Naive B cell (primary cell): ENCODE data around the gene SULT1A3. TPM values are rescaled to one million over a fixed set of nuclear protein-coding genes. Genes with fewer than 3 reads are reported as not detected.
"Not testable (repeated sequence)": the region's sequence is repeated elsewhere in the genome, so short reads cannot be mapped to it uniquely, and the experiment has no call there.

Experiments
- ATAC-seq, 2 donors: fragments of 150-1000 bp; cut with Tn5 transposase; 2 replicates each; pipeline ENCODE4 v1.10.0; 2021; ENCODE audit warnings: low read depth in 2 of 2, mild to moderate bottlenecking in 2 of 2, moderate library complexity in 2 of 2
- DNase-seq: peaks from one replicate; pipeline ENCODE4 v3.0.0; 2022
- H3K27ac Mint-ChIP-seq, 6 donors: one replicate each; pipeline ENCODE4 v1.8.0; 2020 to 2022; ENCODE audit warnings: mild to moderate bottlenecking in 6 of 6, mixed read lengths in 6 of 6, moderate library complexity in 5 of 6, inconsistent platforms in 2 of 6
- H3K27me3 Mint-ChIP-seq, 3 donors: one replicate each; pipeline ENCODE4 v1.8.0; 2021 to 2022; ENCODE audit warnings: mixed read lengths in 3 of 3, mild to moderate bottlenecking in 1 of 3
- H3K36me3 Mint-ChIP-seq, 2 donors: one replicate each; pipeline ENCODE4 v1.8.0; 2020 to 2022; ENCODE audit warnings: mixed read lengths in 2 of 2, inconsistent platforms in 1 of 2, mild to moderate bottlenecking in 1 of 2
- H3K4me1 Mint-ChIP-seq, 3 donors: one replicate each; pipeline ENCODE4 v1.8.0; 2020 to 2022; ENCODE audit warnings: mixed read lengths in 3 of 3, inconsistent platforms in 1 of 3, mild to moderate bottlenecking in 1 of 3, moderate library complexity in 1 of 3
- H3K4me3 Mint-ChIP-seq, 8 donors: one replicate each; pipeline ENCODE4 v1.8.0; 2020 to 2022; ENCODE audit warnings: mild to moderate bottlenecking in 8 of 8, mixed read lengths in 8 of 8, moderate library complexity in 8 of 8, inconsistent platforms in 2 of 8
- H3K9me3 Mint-ChIP-seq, 7 donors: one replicate each; pipeline ENCODE4 v1.8.0; 2020 to 2022; ENCODE audit warnings: mixed read lengths in 7 of 7, mild to moderate bottlenecking in 5 of 7, inconsistent platforms in 2 of 7, moderate library complexity in 1 of 7
- polyA plus RNA-seq, 6 donors: library from polyadenylated mRNA; unstranded; fragments of 300-500 nt; fragmentation: Illumina TruSeq; gene quantifications; one replicate each; pipeline ENCODE4 v1.2.3, GENCODE V29; 2021; ENCODE audit warnings: low read depth in 6 of 6

SULT1A3 gene
- polyA plus RNA-seq, 6 donors from 2014 or later, result 0.69 to 6.5 (median 2.5) TPM; not detected in 2

DNA sequence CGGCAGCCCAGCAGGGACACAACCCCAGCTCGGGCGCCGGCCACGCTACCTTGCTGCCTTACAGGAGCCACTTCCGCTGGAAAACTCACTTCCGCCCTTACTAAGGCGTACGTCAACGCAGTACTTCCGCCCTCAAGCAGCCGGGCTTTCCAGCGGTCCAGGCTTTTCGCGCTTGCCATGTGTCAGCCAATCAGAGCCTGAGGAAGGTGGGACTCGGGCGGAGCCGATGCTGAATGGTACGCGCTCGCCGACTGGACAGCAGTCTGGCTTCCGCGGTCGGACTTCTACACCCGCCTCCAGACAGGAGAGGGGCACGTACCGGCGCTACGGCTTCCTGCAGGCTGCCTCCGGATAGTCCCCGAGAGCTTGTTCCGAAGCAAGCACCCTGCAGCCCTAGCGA, 5.4 kb upstream of the SULT1A3 start, which contains the start of the genes BOLA2B and SLX1A:
Gene BOLA2B (minus strand): TSS at position 52 of the 400 bp plus-strand sequence. CDS start 71 bp downstream, outside the sequence.
Gene SLX1A (plus strand): TSS at position 261 of the 400 bp plus-strand sequence. CDS start 210 bp downstream, outside the sequence.
- H3K27ac Mint-ChIP-seq, H3K4me3 Mint-ChIP-seq, H3K36me3 Mint-ChIP-seq, H3K9me3 Mint-ChIP-seq, DNase-seq, H3K4me1 Mint-ChIP-seq, H3K27me3 Mint-ChIP-seq: not testable (repeated sequence)
- ATAC-seq, result peak; percentile 86 to 87

DNA sequence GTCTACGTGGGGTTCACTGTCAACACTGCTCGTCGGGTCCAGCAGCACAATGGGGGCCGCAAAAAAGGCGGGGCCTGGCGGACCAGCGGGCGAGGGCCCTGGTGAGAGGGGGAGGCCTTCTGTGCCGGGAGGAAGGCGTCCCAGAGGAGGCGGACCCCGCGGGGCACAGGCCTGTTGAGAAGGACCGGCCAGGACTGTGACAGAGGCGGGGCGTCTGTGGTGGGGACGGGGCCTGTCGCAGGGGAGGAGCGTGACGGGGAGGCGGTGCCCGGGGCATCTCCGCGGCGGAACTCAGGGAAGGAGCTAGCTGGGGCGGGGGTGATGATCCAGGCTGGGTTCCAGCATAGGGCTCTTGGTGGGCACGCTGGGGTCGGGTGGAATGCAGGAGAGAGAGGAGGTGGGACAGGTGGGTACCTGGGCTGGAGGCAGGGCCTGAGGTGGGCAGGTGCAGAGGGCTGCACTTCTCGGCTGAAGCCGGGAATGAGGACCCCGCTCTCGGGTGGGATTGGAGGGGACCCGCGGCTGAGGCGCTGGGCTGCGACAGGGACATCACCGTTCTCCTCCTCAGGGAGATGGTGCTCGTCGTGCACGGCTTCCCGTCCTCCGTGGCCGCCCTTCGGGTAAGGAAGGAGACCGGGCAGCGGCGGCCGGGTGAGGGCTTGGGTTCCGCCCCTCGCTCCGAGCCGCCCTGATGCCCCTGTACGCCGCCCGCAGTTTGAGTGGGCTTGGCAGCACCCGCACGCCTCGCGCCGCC, 4.7 kb upstream of the SULT1A3 start:
- not testable (repeated sequence) for H3K4me1 Mint-ChIP-seq, H3K27me3 Mint-ChIP-seq, H3K9me3 Mint-ChIP-seq, H3K27ac Mint-ChIP-seq, H3K36me3 Mint-ChIP-seq, H3K4me3 Mint-ChIP-seq
- peak; percentile 9 for DNase-seq
- ATAC-seq, result peak; percentile 65 to 66

DNA sequence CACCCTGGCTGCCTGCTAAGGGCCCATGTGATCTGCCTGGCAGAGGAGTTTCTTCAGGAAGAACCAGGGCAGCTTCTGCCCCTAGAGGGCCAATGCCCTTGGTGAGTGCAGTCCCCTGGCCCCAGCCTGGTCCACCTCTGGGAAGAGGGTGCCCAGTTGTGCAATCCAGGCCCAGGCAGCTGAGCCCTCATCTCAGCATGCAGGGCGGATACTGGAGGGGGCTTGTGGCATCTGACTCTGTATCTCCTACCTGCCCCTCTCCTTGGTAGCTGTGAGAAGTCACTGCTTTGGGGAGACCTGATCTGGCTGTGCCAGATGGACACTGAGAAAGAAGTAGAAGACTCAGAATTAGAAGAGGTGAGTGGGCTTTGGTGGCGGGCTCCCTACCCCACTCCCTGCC, 2.1 kb upstream of the SULT1A3 start:
- not testable (repeated sequence) for H3K9me3 Mint-ChIP-seq, H3K4me1 Mint-ChIP-seq, H3K27me3 Mint-ChIP-seq, H3K36me3 Mint-ChIP-seq, H3K27ac Mint-ChIP-seq, DNase-seq, ATAC-seq, H3K4me3 Mint-ChIP-seq

DNA sequence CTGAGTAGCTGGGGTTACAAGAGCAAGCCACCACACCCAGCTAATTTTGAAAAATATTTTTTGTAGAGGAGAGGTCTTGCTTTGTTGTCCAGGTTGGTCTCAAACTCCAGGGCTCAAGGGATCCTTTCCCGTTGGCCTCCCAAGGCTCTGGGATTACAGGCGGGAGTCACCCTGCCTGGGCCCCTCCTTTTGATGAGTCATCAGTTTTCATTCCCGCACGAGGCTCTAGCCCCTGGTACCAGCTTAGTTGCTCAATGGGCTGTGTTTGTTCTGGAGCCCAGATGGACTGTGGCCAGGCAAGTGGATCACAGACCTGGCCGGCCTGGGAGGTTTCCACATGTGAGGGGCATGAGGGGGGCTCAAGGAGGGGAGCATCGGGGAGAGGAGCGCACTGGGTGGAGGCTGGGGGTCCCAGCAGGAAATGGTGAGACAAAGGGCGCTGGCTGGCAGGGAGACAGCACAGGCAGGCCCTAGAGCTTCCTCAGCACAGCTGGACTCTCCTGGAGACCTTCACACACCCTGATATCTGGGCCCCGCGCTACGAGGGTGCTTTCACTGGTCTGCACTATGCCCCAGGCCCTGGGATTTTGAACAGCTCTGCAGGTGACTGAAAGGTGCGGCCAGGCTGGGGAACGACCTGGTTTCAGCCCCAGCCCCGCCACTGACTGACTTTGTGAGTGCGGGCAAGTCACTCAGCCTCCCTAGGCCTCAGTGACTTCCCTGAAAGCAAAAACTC, 721 bp downstream of the SULT1A3 start:
- not testable (repeated sequence) for DNase-seq, H3K36me3 Mint-ChIP-seq, H3K4me1 Mint-ChIP-seq, H3K27ac Mint-ChIP-seq, H3K4me3 Mint-ChIP-seq, H3K9me3 Mint-ChIP-seq, ATAC-seq, H3K27me3 Mint-ChIP-seq

DNA sequence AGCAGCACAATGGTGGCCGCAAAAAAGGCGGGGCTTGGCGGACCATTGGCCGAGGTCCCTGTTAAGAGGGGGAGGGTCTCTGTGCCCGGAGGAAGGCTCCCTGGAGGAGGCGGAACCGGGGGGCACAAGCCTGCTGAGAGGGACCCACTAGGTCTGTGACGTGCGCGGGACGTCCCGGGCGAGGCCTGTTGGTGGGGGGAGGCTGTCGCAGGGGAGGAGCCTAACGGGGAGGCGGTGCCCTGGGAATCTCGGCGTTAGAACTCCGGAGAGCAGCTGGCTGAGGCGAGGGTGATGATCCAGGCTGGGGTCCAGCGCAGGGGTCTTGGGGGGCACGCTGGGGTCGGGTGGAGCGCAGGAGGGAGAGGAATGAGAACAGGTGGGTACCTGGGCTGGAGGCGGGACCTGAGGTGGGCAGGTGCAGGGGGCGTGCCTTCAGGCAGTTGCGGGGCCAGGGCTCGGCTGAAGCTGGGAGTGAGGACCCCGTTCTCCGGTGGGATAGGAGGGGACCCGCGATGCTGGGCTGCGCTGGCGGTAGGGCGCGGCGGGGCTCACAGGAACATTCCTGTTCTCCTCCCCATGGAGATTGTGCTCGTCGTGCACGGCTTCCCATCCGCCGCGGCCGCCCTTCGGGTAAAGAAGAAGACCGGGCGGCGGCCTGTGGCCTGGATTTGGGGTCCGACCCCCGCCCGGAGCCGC, 6.6 kb downstream of the SULT1A3 start:
- H3K27ac Mint-ChIP-seq, H3K4me3 Mint-ChIP-seq, H3K9me3 Mint-ChIP-seq, H3K36me3 Mint-ChIP-seq, H3K27me3 Mint-ChIP-seq, H3K4me1 Mint-ChIP-seq, DNase-seq: not testable (repeated sequence)
- peak; percentile 76 to 78 for ATAC-seq

DNA sequence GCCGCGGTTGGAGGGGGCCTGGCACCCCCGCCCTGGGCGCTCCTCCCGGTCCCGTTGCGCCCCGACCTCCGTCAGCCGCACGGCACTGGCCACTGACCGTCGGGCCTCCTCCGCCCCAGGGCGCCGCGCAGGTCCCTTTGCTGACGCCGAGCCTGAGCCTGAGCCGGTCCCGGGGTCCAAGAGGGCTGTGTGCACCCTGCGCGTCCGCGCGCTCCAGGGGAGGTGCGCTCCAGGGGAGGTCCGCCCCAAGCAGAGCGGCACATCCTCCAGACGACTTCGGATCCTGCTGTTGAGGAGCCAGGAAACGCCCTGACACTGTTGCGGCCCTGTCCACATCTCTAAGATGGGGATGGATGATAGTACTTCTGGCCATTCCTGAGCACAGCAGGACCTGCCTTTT, 7.2 kb downstream of the SULT1A3 start:
- ATAC-seq, result peak; percentile 30 to 31
- not testable (repeated sequence) for H3K4me3 Mint-ChIP-seq, H3K4me1 Mint-ChIP-seq, H3K27ac Mint-ChIP-seq, DNase-seq, H3K9me3 Mint-ChIP-seq, H3K36me3 Mint-ChIP-seq, H3K27me3 Mint-ChIP-seq

DNA sequence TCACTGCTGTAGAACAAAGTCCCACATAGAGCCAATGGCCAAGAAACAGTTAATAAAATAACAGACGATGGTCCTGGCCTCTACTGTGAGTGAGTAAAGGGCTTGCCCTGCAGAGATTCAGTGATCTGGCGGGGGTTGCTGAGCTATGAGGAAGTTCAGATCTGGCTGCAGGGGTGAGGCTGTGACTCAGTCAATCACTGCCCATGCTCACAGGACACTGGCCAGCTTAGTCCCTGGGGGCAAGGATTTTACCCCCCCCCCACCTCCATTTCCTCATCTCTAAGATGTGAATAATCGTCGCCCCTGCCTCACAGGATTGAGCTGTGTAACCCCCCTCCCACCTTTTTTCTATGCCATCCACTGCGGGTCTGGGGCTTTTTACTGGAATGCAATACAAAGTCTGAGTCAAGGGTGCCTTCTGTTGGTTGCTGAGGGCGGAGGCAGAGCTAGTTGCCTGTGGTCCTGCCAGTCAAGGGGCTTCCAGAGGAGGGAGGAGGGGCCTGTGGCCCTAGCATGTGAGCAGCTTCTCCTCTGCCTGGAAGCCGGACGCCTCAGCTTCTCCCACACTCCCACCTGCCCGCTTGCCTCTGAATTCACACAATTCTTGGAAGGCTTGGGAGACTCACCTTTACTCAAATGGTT, 8.1 kb downstream of the SULT1A3 start:
- H3K4me3 Mint-ChIP-seq, result peak overlapping the region in 2 of 8 donors; percentile 60 to 72
- not testable (repeated sequence) for H3K27ac Mint-ChIP-seq, H3K27me3 Mint-ChIP-seq, H3K9me3 Mint-ChIP-seq, H3K4me1 Mint-ChIP-seq, H3K36me3 Mint-ChIP-seq, DNase-seq
- ATAC-seq, result peak; percentile 50 to 51

DNA sequence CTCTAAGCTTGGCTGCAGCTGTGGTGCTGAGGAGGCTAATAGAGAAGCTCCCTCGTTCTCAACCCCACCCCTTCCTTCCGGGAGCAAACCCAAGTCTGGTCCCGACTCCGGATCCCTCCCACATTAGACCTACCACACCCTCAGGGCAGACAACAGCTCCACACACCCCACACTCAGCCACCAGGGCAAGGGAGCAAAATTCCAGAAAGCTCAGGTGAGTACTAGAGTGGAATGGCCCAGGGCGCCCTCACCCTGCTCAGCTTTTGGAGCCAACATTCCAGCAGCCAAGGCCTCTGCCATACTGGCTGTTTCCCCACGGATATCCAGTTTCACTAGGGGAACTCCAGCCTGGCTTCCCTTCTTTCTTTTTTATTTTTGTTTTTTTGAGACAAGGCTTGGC, 10.0 kb downstream of the SULT1A3 start:
- H3K9me3 Mint-ChIP-seq, H3K4me1 Mint-ChIP-seq, H3K27me3 Mint-ChIP-seq, DNase-seq, H3K36me3 Mint-ChIP-seq, H3K4me3 Mint-ChIP-seq, H3K27ac Mint-ChIP-seq: not testable (repeated sequence)
- peak in 1 of 2 donors; percentile 11 for ATAC-seq

DNA sequence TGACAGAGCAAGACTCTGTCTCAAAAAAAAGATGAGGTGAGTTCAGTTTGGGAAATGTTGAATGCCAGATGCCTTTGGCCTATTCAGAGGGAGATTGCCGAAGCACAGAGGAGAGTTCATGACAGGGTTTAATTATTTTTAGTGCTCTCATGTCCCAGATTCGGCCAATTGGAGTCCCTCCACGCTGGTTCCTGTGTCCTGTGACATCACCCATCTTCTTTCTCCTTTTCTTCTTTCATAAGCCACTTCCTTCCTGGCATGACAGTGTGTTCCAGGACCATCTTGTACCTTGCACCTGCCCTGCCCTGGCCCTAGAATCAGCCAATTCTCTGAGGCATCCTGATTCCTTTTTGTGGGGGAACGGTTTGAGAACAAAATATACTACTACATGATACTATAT, 12.4 kb downstream of the SULT1A3 start:
- ATAC-seq, H3K4me1 Mint-ChIP-seq, H3K4me3 Mint-ChIP-seq, DNase-seq, H3K27me3 Mint-ChIP-seq, H3K36me3 Mint-ChIP-seq, H3K27ac Mint-ChIP-seq, H3K9me3 Mint-ChIP-seq: not testable (repeated sequence)

DNA sequence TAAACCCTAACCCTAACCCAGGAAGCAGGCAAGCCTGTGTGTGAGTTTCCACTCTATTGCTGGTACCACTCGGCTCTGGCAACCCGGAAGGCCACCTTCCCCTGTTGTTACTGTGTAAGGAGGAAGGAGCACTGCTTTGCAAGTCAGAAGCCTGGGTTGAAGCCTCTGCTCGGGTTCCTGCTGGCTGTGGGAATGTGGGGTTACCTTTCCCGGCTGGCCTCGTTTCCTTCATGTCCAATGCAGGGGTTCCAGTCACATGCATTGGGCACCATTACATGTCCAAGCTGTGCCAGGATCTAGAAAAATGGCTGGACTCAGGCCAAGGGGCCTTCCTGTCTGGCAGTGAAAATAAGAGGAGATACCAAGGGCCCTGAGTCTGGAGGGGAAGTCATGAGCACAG, 18.0 kb downstream of the SULT1A3 start:
- H3K4me3 Mint-ChIP-seq, H3K9me3 Mint-ChIP-seq, H3K4me1 Mint-ChIP-seq, H3K27me3 Mint-ChIP-seq, H3K36me3 Mint-ChIP-seq, H3K27ac Mint-ChIP-seq, ATAC-seq, DNase-seq: not testable (repeated sequence)

DNA sequence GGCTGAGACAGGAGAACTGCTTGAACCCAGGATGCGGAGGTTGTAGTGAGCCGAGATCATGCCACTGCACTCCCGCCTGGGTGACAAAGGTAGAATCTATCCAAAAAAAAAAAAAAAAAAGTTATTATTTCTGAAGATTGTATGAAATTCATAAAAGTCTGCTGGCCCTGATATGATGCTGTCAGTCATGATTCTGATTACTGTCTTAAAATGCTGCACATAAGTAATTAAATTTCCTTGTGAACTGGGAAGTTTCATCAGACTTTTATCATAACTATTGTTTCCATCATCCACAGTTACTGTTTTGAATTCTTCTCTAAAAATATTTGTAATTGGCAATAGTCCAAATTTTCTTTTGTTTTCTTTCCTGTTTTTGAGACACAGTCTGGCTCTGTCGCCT, 49.3 kb downstream of the SULT1A3 start, which contains the start of gene NPIPB13:
Gene NPIPB13 (minus strand): TSS at position 101 of the 400 bp plus-strand sequence. CDS start 2,906 bp downstream, outside the sequence.
- not testable (repeated sequence) for H3K27me3 Mint-ChIP-seq, H3K9me3 Mint-ChIP-seq, H3K4me1 Mint-ChIP-seq, H3K27ac Mint-ChIP-seq, DNase-seq, H3K36me3 Mint-ChIP-seq, H3K4me3 Mint-ChIP-seq, ATAC-seq
